ENCODE measurements around the gene TMEM87A.

DNA sequence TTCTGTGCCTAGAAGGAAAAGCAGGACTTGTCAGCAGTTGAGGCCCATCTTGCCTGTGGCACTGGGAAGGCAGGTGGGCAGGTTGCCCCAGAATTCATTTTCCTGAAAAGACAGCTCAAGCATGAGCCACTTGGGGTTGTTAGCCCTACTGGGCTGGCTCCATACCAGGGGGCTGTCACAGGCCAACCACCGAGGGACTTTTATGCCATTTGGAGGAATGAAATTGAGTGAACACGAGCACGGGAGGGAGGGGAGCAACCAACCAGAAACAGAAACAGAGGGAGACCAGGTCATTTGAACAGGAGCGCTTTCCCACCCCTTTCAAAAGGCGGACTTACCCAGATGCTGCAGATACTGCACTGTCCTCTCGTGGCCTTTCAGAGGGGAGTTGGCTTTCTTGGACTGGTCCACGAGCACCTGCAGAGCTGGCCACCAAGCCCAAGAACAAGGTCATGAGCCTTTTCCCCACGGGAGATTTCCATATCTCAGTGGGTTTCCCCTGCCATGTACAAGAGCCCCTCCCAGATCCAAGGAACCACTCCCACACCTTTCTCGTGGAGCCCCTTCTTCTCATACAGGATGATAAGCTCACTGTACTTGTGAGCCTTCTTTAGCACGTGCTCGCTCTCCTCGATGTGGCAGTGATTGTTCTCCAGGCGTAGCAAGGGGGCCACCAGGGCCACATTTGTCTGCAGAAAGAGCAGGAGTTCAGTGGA is 106.8 kb downstream of the TMEM87A start:
- TF ChIP-seq CTCF (conservative IDR thresholded peaks at IDR 0.05; ENCODE audit: low read depth, low read length) (no peak), EZH2 (IDR thresholded peaks at IDR 0.05; ENCODE audit: low read length, unreplicated experiment) (no peak)
